ENCODE results near the gene EAF2. TPM values are rescaled to one million over a fixed set of nuclear protein-coding genes. Genes with fewer than 3 reads are reported as not detected.

Gene EAF2
- total RNA-seq = 1.4 and 3.5 TPM in 2 replicates

GRCh38 chr3:121834671-121835464, at the start of gene EAF2, which contains the start of gene IQCB1:
Gene EAF2 (plus strand): TSS chr3:121835209. CDS start chr3:121835286, 77 bp downstream.
Gene IQCB1 (minus strand): TSS chr3:121835060. CDS start chr3:121828960, 6,100 bp downstream.
- DNase-seq (ENCODE audit: low read depth, low spot score) = peak; percentile 89

- DNase-seq (ENCODE audit: low read depth, low spot score) = peak; percentile 24
Observed at GRCh38 chr3:121786485-121786884, 48.5 kb upstream of the EAF2 start.

- DNase-seq (ENCODE audit: low read depth, low spot score) = no peak
Observed at GRCh38 chr3:121793078-121793477, 41.9 kb upstream of the EAF2 start.

- DNase-seq (ENCODE audit: low read depth, low spot score) = no peak
Observed at GRCh38 chr3:121794264-121794983, 40.6 kb upstream of the EAF2 start.

- no peak for DNase-seq (ENCODE audit: low read depth, low spot score)
Observed at GRCh38 chr3:121796970-121797369, 38.0 kb upstream of the EAF2 start.

GRCh38 chr3:121800906-121801305, 34.1 kb upstream of the EAF2 start:
- DNase-seq (ENCODE audit: low read depth, low spot score) = no peak

GRCh38 chr3:121803771-121804320, 31.2 kb upstream of the EAF2 start:
- no peak for DNase-seq (ENCODE audit: low read depth, low spot score)

- DNase-seq (ENCODE audit: low read depth, low spot score) = no peak
Observed at GRCh38 chr3:121809249-121809648, 25.8 kb upstream of the EAF2 start.

- DNase-seq (ENCODE audit: low read depth, low spot score) = no peak
Observed at GRCh38 chr3:121817753-121818152, 17.3 kb upstream of the EAF2 start.

- no peak for DNase-seq (ENCODE audit: low read depth, low spot score)
Observed at GRCh38 chr3:121818578-121818977, 16.4 kb upstream of the EAF2 start.

GRCh38 chr3:121819236-121819635, 15.8 kb upstream of the EAF2 start:
- no peak for DNase-seq (ENCODE audit: low read depth, low spot score)

GRCh38 chr3:121821421-121822199, 13.4 kb upstream of the EAF2 start:
- DNase-seq (ENCODE audit: low read depth, low spot score) = no peak

GRCh38 chr3:121822973-121823372, 12.0 kb upstream of the EAF2 start:
- DNase-seq (ENCODE audit: low read depth, low spot score) = no peak

GRCh38 chr3:121834157-121834670, 795 bp upstream of the EAF2 start:
- DNase-seq (ENCODE audit: low read depth, low spot score) = no peak

- no peak for DNase-seq (ENCODE audit: low read depth, low spot score)
Observed at GRCh38 chr3:121835465-121835801, 424 bp downstream of the EAF2 start.

GRCh38 chr3:121836064-121836463, 1.1 kb downstream of the EAF2 start:
- no peak for DNase-seq (ENCODE audit: low read depth, low spot score)

- DNase-seq (ENCODE audit: low read depth, low spot score) = no peak
Observed at GRCh38 chr3:121836481-121836880, 1.5 kb downstream of the EAF2 start.

- no peak for DNase-seq (ENCODE audit: low read depth, low spot score)
Observed at GRCh38 chr3:121839962-121840361, 5.0 kb downstream of the EAF2 start.

- no peak for DNase-seq (ENCODE audit: low read depth, low spot score)
Observed at GRCh38 chr3:121844892-121845291, 9.9 kb downstream of the EAF2 start.

GRCh38 chr3:121852256-121852655, 17.2 kb downstream of the EAF2 start:
- DNase-seq (ENCODE audit: low read depth, low spot score) = no peak

- DNase-seq (ENCODE audit: low read depth, low spot score) = no peak
Observed at GRCh38 chr3:121855555-121855954, 20.5 kb downstream of the EAF2 start.

Measured in pulmonary artery endothelial cell (primary cell).